Neural crest cell (in vitro differentiated cells): ENCODE results near the gene PKP2. TPM values are rescaled to one million over a fixed set of nuclear protein-coding genes. Genes with fewer than 3 reads are reported as not detected.
A peak's percentile ranks its signal among the peaks of the same experiment; 100 is the strongest.
"Not testable (repeated sequence)": the region's sequence is repeated elsewhere in the genome, so short reads cannot be mapped to it uniquely, and the experiment has no call there.

Experiments used
- DNase-seq: peaks from one replicate; pipeline ENCODE4 v3.0.0; 2021; ENCODE audit warnings: low read depth, mixed read lengths, low spot score
- H3K27ac Mint-ChIP-seq: one replicate; pipeline ENCODE4 v1.8.0; 2021; ENCODE audit warnings: mild to moderate bottlenecking, mixed read lengths; ENCODE audit not compliant: unreplicated experiment
- H3K27me3 Mint-ChIP-seq: 2 replicates; pipeline ENCODE4 v1.8.0; 2021; ENCODE audit warnings: low read depth, mild to moderate bottlenecking, mixed read lengths
- H3K36me3 Mint-ChIP-seq: 2 replicates; pipeline ENCODE4 v1.8.0; 2021; ENCODE audit warnings: low read depth, mild to moderate bottlenecking, mixed read lengths
- H3K4me1 Mint-ChIP-seq: 2 replicates; pipeline ENCODE4 v1.8.0; 2021; ENCODE audit warnings: mixed read lengths
- H3K4me3 Mint-ChIP-seq: one replicate; pipeline ENCODE4 v1.8.0; 2021; ENCODE audit warnings: mild to moderate bottlenecking, mixed read lengths
- H3K9me3 Mint-ChIP-seq: 2 replicates; pipeline ENCODE4 v1.8.0; 2021; ENCODE audit warnings: mixed read lengths
- total RNA-seq: library from RNA; stranded (reverse); gene quantifications from 2 replicates; pipeline ENCODE4 v1.2.1, GENCODE V29; 2021
- TF ChIP-seq, protein P1 (sequence below): fragments of 200-600 bp; sonication (generic); conservative IDR thresholded peaks from 2 replicates; pipeline ENCODE4 v1.5.0; 2021; ENCODE audit warnings: antibody characterized with exemption, mild to moderate bottlenecking

PKP2 gene
- total RNA-seq, 1 donor from 2014 or later: 3.6 TPM

DNA sequence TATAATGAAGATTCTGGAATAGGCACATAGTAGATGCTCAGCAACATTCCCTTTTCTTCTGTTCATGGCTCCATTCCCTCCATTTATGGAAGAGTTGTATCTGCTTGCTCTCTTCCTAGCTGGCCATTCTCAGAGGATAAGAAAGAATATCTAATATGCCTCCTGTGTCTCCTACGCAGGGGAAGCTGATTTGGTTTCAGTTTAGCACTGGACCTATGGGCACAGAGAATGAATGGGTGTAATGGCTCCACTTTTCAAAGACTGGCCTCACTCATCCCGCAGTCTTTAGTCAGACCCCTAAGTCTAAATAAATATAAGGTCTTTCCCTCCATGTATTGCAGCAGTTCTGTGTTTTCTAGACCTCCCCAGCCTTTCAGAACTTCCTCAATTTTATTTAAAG is 2.0 kb downstream of the PKP2 start:
- Mint-ChIP-seq H3K4me3 (peak overlapping the region; percentile 35), H3K9me3 (no peaks in the 10 kb centered on the region), H3K4me1 (peaks cover 29% of the 10 kb centered on the region), H3K36me3 (no peaks in the 10 kb centered on the region), H3K27ac (no peak overlapping the region), H3K27me3 (peaks cover 55% of the 10 kb centered on the region)
- TF ChIP-seq, protein P1, sequence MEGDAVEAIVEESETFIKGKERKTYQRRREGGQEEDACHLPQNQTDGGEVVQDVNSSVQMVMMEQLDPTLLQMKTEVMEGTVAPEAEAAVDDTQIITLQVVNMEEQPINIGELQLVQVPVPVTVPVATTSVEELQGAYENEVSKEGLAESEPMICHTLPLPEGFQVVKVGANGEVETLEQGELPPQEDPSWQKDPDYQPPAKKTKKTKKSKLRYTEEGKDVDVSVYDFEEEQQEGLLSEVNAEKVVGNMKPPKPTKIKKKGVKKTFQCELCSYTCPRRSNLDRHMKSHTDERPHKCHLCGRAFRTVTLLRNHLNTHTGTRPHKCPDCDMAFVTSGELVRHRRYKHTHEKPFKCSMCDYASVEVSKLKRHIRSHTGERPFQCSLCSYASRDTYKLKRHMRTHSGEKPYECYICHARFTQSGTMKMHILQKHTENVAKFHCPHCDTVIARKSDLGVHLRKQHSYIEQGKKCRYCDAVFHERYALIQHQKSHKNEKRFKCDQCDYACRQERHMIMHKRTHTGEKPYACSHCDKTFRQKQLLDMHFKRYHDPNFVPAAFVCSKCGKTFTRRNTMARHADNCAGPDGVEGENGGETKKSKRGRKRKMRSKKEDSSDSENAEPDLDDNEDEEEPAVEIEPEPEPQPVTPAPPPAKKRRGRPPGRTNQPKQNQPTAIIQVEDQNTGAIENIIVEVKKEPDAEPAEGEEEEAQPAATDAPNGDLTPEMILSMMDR: no peak
- DNase-seq: no peak

DNA sequence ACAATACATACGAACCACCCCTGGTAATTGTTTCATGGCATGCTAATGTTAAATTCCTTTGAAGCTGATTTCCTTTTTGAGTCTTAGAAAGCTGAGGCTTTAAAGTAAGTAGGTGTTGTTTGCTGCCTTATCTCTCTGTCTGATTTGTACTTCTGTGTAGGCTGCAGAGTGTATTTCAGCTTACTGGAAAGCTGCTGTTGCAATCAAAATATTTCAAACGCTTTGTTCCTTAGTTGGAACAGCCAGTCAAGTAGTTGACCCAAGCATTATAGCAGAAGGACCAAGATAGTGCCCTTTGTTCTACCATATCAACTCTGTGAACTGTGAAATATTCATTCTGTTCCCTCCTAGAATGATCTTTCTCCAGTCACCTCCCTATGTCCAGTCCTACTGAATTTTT is 3.1 kb downstream of the PKP2 start:
- Mint-ChIP-seq H3K9me3 (no peaks in the 10 kb centered on the region), H3K4me1 (peaks cover 32% of the 10 kb centered on the region), H3K27ac (no peak overlapping the region), H3K36me3 (no peaks in the 10 kb centered on the region), H3K27me3 (peaks cover 49% of the 10 kb centered on the region), H3K4me3 (peak overlapping the region; percentile 67)
- TF ChIP-seq, protein P1: no peak
- DNase-seq: no peak

DNA sequence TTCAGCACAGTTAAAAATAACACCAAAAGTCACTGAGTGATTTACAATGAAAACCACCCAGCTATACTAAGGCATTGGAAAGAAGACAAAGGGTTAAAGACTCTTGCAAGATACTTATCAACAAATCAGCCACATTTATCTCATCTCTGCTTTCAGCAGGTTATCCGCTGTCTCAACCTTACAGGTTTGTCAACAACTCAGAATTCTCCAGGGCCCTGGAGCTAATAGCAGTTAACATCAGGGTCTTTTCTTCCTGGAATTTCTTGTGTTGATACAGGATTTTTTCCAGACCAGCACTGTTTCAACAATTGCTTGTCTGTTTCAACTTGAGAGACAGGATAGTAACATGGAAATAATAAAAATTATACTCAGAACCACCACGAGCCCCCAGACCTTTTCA is 3.5 kb downstream of the PKP2 start:
- peaks cover 32% of the 10 kb centered on the region for H3K4me1 Mint-ChIP-seq
- H3K9me3 Mint-ChIP-seq: no peaks in the 10 kb centered on the region
- H3K27ac Mint-ChIP-seq: no peak overlapping the region
- TF ChIP-seq, protein P1: no peak
- H3K36me3 Mint-ChIP-seq: no peaks in the 10 kb centered on the region
- DNase-seq: no peak
- H3K27me3 Mint-ChIP-seq: peaks cover 47% of the 10 kb centered on the region
- peak overlapping the region; percentile 67 for H3K4me3 Mint-ChIP-seq

DNA sequence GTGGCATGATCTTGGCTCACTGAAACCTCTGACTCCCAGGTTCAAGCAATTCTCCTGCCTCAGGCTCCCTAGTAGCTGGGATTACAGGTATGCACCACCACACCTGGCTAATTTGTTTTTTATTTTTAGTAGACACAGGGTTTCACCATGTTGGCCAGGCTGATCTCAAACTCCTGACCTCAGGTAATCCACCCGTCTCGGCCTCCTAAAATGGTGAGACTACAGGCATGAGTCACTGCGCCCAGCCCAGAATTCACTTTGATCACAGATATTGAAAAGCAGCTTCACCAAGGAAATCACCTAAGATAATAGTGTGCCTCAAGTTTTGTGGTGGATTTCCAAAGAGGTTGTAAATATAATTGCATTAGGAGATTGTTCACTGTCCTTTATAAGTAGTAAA is 4.2 kb downstream of the PKP2 start:
- not testable (repeated sequence) for H3K36me3 Mint-ChIP-seq, H3K27ac Mint-ChIP-seq, DNase-seq, H3K9me3 Mint-ChIP-seq, H3K4me3 Mint-ChIP-seq
- Mint-ChIP-seq H3K27me3 (peaks cover 40% of the 10 kb centered on the region), H3K4me1 (peaks cover 28% of the 10 kb centered on the region)

DNA sequence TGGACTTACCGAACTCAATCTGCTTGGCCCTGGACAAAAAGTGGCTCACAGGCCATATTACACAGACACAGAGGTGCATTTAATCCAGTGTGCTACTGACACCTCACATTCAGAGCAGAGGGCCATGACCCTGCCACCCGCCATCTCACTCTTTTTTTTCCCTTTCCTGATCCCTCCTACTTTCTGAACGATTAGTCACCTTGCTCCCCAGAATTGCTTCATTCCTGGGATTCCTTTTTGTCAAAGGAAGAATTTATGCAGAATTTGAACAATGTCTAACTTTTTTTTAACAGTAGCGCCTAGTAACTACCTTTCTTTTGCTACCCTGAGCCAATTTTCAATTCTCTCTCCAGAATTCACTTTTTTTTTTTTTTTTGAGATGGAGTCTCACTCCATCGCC is 4.6 kb downstream of the PKP2 start:
- Mint-ChIP-seq H3K27ac (no peak overlapping the region), H3K27me3 (peaks cover 36% of the 10 kb centered on the region), H3K36me3 (no peaks in the 10 kb centered on the region), H3K4me1 (peaks cover 24% of the 10 kb centered on the region), H3K4me3 (no peak overlapping the region), H3K9me3 (no peaks in the 10 kb centered on the region)
- no peak for DNase-seq
- TF ChIP-seq, protein P1: no peak

DNA sequence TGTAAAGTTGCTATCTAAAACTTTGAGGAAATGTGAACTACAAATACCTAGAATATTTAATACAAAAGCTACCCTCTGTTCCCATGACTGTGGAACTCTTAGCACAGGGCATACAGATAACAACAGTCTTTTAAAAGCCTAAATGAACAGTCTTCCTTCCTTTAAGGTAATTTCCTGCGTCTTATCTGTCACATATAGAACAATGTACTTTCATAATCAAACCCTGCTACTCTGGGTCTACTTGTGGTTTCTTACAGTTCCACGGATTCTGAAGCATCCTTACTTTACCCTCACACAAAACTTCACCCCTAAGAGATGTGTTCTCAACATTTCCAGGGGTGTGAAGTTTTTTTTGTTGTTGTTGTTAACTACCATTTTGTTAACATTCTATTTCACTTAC is 5.1 kb downstream of the PKP2 start:
- TF ChIP-seq, protein P1: no peak
- DNase-seq: no peak
- no peaks in the 10 kb centered on the region for H3K9me3 Mint-ChIP-seq

More for the DNA sequence above, 5.1 kb downstream of the PKP2 start:
- Mint-ChIP-seq H3K4me1 (peaks cover 24% of the 10 kb centered on the region), H3K36me3 (no peaks in the 10 kb centered on the region), H3K4me3 (no peak overlapping the region), H3K27ac (no peak overlapping the region), H3K27me3 (peaks cover 36% of the 10 kb centered on the region)
